DND-41 (cell line): ENCODE data around the gene FAAP100.

ENCODE experiments used
- CTCF ChIP-seq: IDR thresholded peaks from 2 replicates; pipeline ENCODE4 v1.5.1; 2012; ENCODE audit warnings: borderline replicate concordance, low read length, moderate library complexity, mild to moderate bottlenecking; ENCODE audit not compliant: poor library complexity, severe bottlenecking; ENCODE audit errors: extremely low read depth
- EZH2 ChIP-seq: IDR thresholded peaks from 3 replicates; pipeline ENCODE4 v1.6.1; 2012; ENCODE audit warnings: borderline replicate concordance, low read depth, mild to moderate bottlenecking, moderate library complexity, low read length, inconsistent platforms; ENCODE audit not compliant: severe bottlenecking

GRCh38 chr17:81546906-81547613, 5.1 kb downstream of the FAAP100 start:
- TF ChIP-seq EZH2, result no peak
- no peak for TF ChIP-seq CTCF
